ENCODE results near the gene GPR137C.

Gene GPR137C

GRCh38 chr14:52598568-52598967, 45.9 kb downstream of the GPR137C start:
- CTCF ChIA-PET = no interaction called here
- Mint-ChIP-seq H3K27me3 (peaks cover 6% of the 10 kb centered on the region), H3K4me1 (peaks cover 4% of the 10 kb centered on the region), H3K4me3 (no peak overlapping the region), H3K36me3 (no peaks in the 10 kb centered on the region), H3K9me3 (peaks cover 4% of the 10 kb centered on the region), H3K27ac (no peak overlapping the region)
- no peak for DNase-seq

- DNase-seq = no peak
- peaks cover 4% of the 10 kb centered on the region for H3K9me3 Mint-ChIP-seq
- no peaks in the 10 kb centered on the region for H3K36me3 Mint-ChIP-seq
- H3K27ac Mint-ChIP-seq = no peak overlapping the region
- CTCF ChIA-PET = no interaction called here
- no peak overlapping the region for H3K4me3 Mint-ChIP-seq
- H3K4me1 Mint-ChIP-seq = peaks cover 4% of the 10 kb centered on the region
- peaks cover 6% of the 10 kb centered on the region for H3K27me3 Mint-ChIP-seq
These were observed 47.3 kb downstream of the GPR137C start for GRCh38 chr14:52599974-52600373.

DNA sequence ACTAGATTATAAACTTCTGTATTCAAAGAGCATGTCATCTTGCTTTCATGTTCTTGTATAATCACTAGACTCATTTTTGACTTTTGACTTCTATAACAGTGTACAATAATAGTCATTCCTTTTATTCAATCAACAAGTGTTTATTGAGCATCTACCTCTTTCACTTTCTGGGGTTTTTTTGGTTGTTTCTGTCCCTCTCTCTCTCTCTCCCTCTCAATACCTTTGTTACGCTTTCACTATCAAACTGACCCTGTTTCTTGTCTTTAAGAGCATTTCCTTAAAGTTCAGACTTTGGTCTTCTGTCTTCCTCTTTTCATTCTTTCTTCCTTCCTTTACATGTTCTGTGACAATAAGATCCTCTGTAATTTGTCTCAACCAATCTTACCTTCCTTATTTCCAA, 49.5 kb downstream of the GPR137C start:
- Mint-ChIP-seq H3K4me1 (peaks cover 4% of the 10 kb centered on the region), H3K36me3 (no peaks in the 10 kb centered on the region), H3K27ac (no peak overlapping the region), H3K4me3 (no peak overlapping the region), H3K27me3 (peaks cover 8% of the 10 kb centered on the region), H3K9me3 (peaks cover 2% of the 10 kb centered on the region)
- CTCF ChIA-PET = no interaction called here
- DNase-seq = no peak

DNA sequence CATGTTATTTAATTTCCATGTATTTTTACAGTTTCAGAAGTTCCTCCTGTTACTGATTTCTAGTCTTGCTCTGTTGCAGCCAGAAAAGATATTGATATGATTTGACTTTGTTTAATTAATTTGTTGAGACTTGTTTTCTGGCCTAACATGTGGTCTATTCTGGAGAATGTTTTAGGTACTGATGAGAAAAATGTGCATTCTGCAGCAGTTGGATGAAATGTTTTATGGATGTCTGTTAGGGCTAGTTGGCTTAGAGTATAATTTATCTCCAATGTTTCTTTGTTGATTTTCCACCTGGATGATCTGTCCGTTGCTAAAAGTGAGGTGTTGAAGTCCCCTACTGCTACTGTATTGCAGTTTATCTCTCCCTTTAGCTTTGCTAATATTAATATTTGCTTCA, 54.4 kb downstream of the GPR137C start:
- Mint-ChIP-seq H3K9me3 (peaks cover 2% of the 10 kb centered on the region), H3K4me1 (peaks cover 4% of the 10 kb centered on the region), H3K27me3 (peaks cover 13% of the 10 kb centered on the region), H3K4me3 (no peak overlapping the region), H3K36me3 (no peaks in the 10 kb centered on the region), H3K27ac (no peak overlapping the region)
- CTCF ChIA-PET = no interaction called here
- no peak for DNase-seq

GRCh38 chr14:52609445-52610044, 56.9 kb downstream of the GPR137C start:
- no peaks in the 10 kb centered on the region for H3K4me1 Mint-ChIP-seq
- no peak for DNase-seq
- no peaks in the 10 kb centered on the region for H3K36me3 Mint-ChIP-seq
- no peak overlapping the region for H3K4me3 Mint-ChIP-seq
- peaks cover 16% of the 10 kb centered on the region for H3K27me3 Mint-ChIP-seq
- no peak overlapping the region for H3K27ac Mint-ChIP-seq
- H3K9me3 Mint-ChIP-seq = no peaks in the 10 kb centered on the region
- CTCF ChIA-PET = no interaction called here

GRCh38 chr14:52610187-52610586, 57.6 kb downstream of the GPR137C start:
- Mint-ChIP-seq H3K27me3 (peaks cover 16% of the 10 kb centered on the region), H3K9me3 (no peaks in the 10 kb centered on the region), H3K4me3 (no peak overlapping the region), H3K4me1 (no peaks in the 10 kb centered on the region), H3K36me3 (no peaks in the 10 kb centered on the region), H3K27ac (no peak overlapping the region)
- no peak for DNase-seq
- CTCF ChIA-PET = no interaction called here

DNA sequence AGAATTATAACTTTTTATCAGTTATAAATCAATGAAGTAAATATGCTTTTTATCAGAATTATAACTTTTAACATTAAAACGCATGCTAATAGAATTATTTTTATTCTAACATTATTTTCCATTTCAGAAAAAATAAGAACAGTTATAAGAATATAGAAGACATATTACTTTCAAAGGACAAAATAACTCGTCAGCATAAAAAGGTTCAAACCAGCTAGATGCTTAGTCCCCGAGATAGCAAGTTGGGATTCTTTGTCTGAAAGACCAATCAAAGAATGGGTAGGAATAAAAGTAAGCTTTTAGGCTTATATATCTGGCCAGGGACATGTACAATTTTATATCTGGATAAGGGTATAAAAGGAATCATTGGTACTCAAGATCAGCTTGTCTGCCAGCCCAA, 66.0 kb downstream of the GPR137C start:
- no peaks in the 10 kb centered on the region for H3K4me1 Mint-ChIP-seq
- no peak for DNase-seq
- H3K36me3 Mint-ChIP-seq = no peaks in the 10 kb centered on the region
- H3K4me3 Mint-ChIP-seq = no peak overlapping the region
- H3K27me3 Mint-ChIP-seq = no peaks in the 10 kb centered on the region
- H3K9me3 Mint-ChIP-seq = no peaks in the 10 kb centered on the region
- CTCF ChIA-PET = no interaction called here
- H3K27ac Mint-ChIP-seq = no peak overlapping the region

DNA sequence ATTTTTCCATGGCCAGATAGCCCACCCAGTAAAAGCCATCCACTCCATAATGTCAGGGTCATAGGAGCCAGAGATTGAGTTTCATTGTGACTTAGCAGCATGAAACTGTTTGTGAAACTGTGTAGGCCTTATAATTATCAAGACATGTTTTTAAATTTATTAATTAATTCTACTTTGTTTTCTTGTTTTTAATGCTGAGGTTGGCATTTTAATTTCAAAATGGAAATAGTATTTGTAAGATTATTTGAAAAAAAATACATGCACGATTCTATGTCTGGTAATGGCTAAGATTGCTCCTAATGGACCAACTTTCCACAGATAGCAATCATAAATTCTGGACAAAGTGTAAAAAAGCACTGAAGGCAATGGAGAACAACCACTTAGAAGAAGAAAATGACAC, 67.1 kb downstream of the GPR137C start:
- no peak for DNase-seq
- peaks cover 6% of the 10 kb centered on the region for H3K27me3 Mint-ChIP-seq
- H3K36me3 Mint-ChIP-seq = no peaks in the 10 kb centered on the region
- no peaks in the 10 kb centered on the region for H3K4me1 Mint-ChIP-seq
- CTCF ChIA-PET = no interaction called here
- H3K4me3 Mint-ChIP-seq = no peak overlapping the region
- no peaks in the 10 kb centered on the region for H3K9me3 Mint-ChIP-seq
- H3K27ac Mint-ChIP-seq = no peak overlapping the region

DNA sequence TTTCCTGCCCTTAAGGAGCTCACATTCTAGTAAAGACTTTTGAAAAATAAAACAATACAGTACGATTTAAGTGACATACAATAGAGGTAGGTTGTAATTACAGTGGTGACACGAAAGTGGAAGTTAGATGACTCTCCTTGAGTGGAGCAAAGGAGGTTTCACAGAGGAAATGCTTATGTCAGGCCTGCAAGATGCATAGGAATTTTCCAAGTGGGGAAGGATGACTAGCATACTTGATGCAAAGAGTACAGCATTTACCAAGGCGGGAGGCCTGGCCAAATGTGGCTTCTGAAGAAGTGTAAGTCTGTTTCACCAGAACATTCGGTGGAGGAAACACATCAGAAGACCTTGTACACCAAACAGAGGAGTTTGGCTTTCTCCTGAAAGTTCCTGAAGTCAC, 87.5 kb downstream of the GPR137C start:
- DNase-seq = no peak
- CTCF ChIA-PET = no interaction called here
- Mint-ChIP-seq H3K27ac (no peak overlapping the region), H3K4me1 (peaks cover 3% of the 10 kb centered on the region), H3K36me3 (peaks cover 32% of the 10 kb centered on the region), H3K4me3 (no peak overlapping the region), H3K9me3 (peaks cover 12% of the 10 kb centered on the region), H3K27me3 (no peaks in the 10 kb centered on the region)

DNA sequence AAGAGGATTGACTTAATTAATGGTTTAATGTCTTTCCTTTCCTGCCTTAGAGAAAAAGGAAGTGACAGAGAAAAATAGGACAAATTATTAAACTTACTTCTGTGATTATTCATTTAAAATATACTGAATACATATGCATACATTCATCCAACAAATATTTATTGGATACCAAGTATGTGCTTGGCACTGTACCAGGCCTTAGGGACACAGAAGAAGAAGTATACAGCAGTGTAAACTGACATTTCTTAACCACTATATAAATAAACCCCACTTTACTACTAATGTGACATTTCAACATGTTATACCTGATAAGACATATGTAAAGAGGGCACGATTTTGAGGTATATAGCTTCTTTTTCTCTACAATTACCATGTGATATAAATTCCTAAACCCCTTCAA, 89.1 kb downstream of the GPR137C start:
- no peak for DNase-seq
- no peaks in the 10 kb centered on the region for H3K27me3 Mint-ChIP-seq
- H3K27ac Mint-ChIP-seq = no peak overlapping the region
- no peak overlapping the region for H3K4me3 Mint-ChIP-seq
- H3K4me1 Mint-ChIP-seq = peaks cover 3% of the 10 kb centered on the region
- CTCF ChIA-PET = no interaction called here
- H3K36me3 Mint-ChIP-seq = peaks cover 44% of the 10 kb centered on the region
- H3K9me3 Mint-ChIP-seq = peaks cover 12% of the 10 kb centered on the region

DNA sequence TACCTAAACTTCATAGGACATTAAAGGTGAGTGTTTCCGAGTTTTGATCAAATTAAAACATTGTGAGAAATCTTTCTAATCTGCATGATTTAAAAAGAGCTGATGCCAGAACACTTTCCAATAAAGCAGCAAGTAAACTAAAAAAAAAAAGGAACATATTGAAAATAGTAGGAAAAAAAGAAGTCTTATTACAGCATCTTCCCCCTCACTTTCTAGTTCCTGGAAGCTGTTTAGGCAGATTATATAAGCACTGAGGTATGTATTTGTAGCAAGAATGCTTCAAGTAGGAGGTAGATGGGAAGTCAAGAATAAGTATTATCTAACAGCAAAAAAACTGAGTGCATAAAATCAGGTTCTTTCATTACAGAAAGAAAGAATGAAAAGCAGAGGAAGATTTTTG, 96.9 kb downstream of the GPR137C start:
- H3K27me3 Mint-ChIP-seq = no peaks in the 10 kb centered on the region
- no peak overlapping the region for H3K27ac Mint-ChIP-seq
- no peak for DNase-seq
- CTCF ChIA-PET = no interaction called here
- no peaks in the 10 kb centered on the region for H3K9me3 Mint-ChIP-seq
- no peak overlapping the region for H3K4me3 Mint-ChIP-seq
- H3K4me1 Mint-ChIP-seq = no peaks in the 10 kb centered on the region
- peaks cover 44% of the 10 kb centered on the region for H3K36me3 Mint-ChIP-seq

- no peak overlapping the region for H3K4me3 Mint-ChIP-seq
- peak overlapping the region; percentile 22 for H3K27ac Mint-ChIP-seq
- no peaks in the 10 kb centered on the region for H3K4me1 Mint-ChIP-seq
- no peaks in the 10 kb centered on the region for H3K27me3 Mint-ChIP-seq
- no peak for DNase-seq
- CTCF ChIA-PET = no interaction called here
- H3K9me3 Mint-ChIP-seq = no peaks in the 10 kb centered on the region
- H3K36me3 Mint-ChIP-seq = peaks cover 46% of the 10 kb centered on the region
These were observed 98.1 kb downstream of the GPR137C start for GRCh38 chr14:52650774-52651173.

DNA sequence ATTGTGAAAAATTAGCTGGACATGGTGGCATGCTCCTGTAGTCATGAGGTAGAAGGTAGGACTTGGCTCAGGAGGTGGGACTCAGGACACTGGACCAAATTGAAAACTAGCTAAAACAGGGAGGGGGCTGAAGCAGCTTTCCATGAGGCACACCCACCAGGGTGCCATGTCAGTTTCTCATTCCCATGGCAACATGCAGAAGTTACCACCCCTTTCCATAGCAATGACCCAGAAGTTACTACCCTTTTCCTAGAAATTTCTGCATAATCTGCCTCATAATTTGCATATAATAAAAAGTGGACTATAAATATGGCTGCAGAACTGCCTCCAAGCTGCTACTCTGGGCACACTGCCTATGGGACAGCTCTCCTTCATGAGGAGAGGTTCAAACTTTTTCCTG, 104.3 kb downstream of the GPR137C start:
- Mint-ChIP-seq H3K36me3 (peaks cover 46% of the 10 kb centered on the region), H3K4me3 (no peak overlapping the region), H3K9me3 (no peaks in the 10 kb centered on the region), H3K27me3 (no peaks in the 10 kb centered on the region), H3K27ac (no peak overlapping the region), H3K4me1 (no peaks in the 10 kb centered on the region)
- CTCF ChIA-PET = interaction anchor here (0.6 kb wide), 1 partner anchor 535 kb away, joined by 3 read pairs; no protein-coding TSS in a partner anchor
- DNase-seq = no peak

DNA sequence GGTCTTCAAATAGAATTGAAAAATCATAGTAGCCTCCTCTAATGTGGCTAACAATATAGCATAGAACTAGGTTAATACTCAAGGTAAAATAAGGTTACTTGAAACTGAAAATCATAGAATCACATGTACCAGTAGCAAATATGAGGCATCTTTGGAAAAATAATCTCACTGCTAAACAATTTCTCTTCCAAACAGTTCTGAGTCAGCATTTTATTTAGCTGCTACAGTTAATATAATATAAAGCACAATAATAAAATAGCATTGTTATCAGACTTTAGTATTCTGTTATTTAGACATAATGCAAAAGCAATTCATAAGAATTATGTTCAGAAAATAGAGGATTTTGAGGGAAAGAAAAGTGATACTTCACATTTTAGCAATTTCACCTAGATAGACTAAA, 107.7 kb downstream of the GPR137C start:
- DNase-seq = no peak
- no peaks in the 10 kb centered on the region for H3K27me3 Mint-ChIP-seq
- no peaks in the 10 kb centered on the region for H3K9me3 Mint-ChIP-seq
- peaks cover 40% of the 10 kb centered on the region for H3K36me3 Mint-ChIP-seq
- H3K4me3 Mint-ChIP-seq = no peak overlapping the region
- no peak overlapping the region for H3K27ac Mint-ChIP-seq
- CTCF ChIA-PET = no interaction called here
- no peaks in the 10 kb centered on the region for H3K4me1 Mint-ChIP-seq

DNA sequence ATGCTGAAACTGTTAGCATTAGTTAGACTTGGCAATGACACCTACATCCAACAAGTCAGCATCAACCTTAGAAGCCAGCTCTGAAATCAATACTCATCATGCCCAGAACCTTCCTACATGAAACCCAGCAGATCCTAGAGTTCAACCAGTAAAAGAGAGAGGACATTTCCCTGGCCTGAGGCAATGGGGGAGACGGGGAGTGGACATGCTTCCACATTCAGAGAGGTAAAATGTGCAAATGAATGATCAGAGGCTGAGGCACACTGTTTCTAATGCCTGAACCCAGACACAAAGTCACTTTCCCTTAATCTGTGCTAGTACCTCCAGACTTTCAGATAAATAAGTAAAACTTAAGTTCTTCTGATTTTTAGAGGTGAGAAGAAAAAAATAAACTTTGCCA, 108.2 kb downstream of the GPR137C start:
- Mint-ChIP-seq H3K9me3 (no peaks in the 10 kb centered on the region), H3K27ac (no peak overlapping the region), H3K4me1 (no peaks in the 10 kb centered on the region), H3K27me3 (no peaks in the 10 kb centered on the region), H3K36me3 (peaks cover 41% of the 10 kb centered on the region), H3K4me3 (no peak overlapping the region)
- no peak for DNase-seq
- CTCF ChIA-PET = no interaction called here

DNA sequence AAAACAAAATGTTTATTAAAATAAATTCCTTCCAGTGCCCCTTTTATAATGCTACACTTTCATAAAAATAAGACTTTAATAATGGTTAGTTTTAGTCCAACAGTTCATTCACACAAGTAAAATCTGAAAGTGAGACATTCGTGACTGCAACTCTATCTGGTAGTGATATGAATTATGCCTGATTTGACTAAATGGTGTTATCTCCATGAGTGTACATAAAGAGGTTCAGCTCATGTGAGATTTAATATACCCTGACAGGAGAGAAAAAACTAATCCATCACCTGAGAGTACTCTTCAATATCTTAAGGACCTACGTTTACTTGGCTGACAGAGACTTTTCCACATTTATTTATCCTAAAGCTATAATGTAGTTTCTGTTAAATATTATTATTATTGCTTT, 108.7 kb downstream of the GPR137C start:
- no peak overlapping the region for H3K27ac Mint-ChIP-seq
- no peak overlapping the region for H3K4me3 Mint-ChIP-seq
- H3K36me3 Mint-ChIP-seq = peaks cover 40% of the 10 kb centered on the region
- no peaks in the 10 kb centered on the region for H3K27me3 Mint-ChIP-seq
- no peaks in the 10 kb centered on the region for H3K4me1 Mint-ChIP-seq
- no peaks in the 10 kb centered on the region for H3K9me3 Mint-ChIP-seq
- no peak for DNase-seq
- CTCF ChIA-PET = no interaction called here
